ENCODE data around the gene FAM222B. TPM values are rescaled to one million over a fixed set of nuclear protein-coding genes. Genes with fewer than 3 reads are reported as not detected.

The FAM222B gene
- polyA plus RNA-seq, 3 donors from 2014 or later: 2.5 to 13.7 (median 4.9) TPM

- peak; percentile 67 to 73 (median 68) for DNase-seq
- H3K4me3 Mint-ChIP-seq: no peak overlapping the region
- no peaks in the 10 kb centered on the region for H3K9me3 Mint-ChIP-seq
- peaks cover 0 to 4% (median 0%) of the 10 kb centered on the region in 3 donors for H3K27me3 Mint-ChIP-seq (ENCODE audit: low read depth in 3 of 3)
- H3K27ac Mint-ChIP-seq: peak overlapping the region in 3 of 6 donors; percentile 41 to 83 (median 66)
- H3K4me1 Mint-ChIP-seq: peaks cover 3 to 5% of the 10 kb centered on the region in 2 donors
- peaks cover 0 to 13% (median 0%) of the 10 kb centered on the region in 3 donors for H3K36me3 Mint-ChIP-seq
Measured at GRCh38 chr17:28763804-28764266, 78.8 kb downstream of the FAM222B start.

- Mint-ChIP-seq H3K9me3 (no peaks in the 10 kb centered on the region), H3K27ac (peak overlapping the region in 1 of 6 donors; percentile 83), H3K4me1 (peaks cover 3 to 5% of the 10 kb centered on the region in 2 donors), H3K27me3 (ENCODE audit: low read depth in 3 of 3) (peaks cover 0 to 4% (median 0%) of the 10 kb centered on the region in 3 donors), H3K36me3 (peaks cover 0 to 14% (median 0%) of the 10 kb centered on the region in 3 donors), H3K4me3 (no peak overlapping the region)
- DNase-seq: no peak
Measured at GRCh38 chr17:28763137-28763799, 79.3 kb downstream of the FAM222B start.

- Mint-ChIP-seq H3K27me3 (ENCODE audit: low read depth in 3 of 3) (peaks cover 0 to 4% (median 2%) of the 10 kb centered on the region in 3 donors), H3K36me3 (peaks cover 7 to 23% (median 10%) of the 10 kb centered on the region in 3 donors), H3K4me3 (no peak overlapping the region), H3K9me3 (no peaks in the 10 kb centered on the region), H3K27ac (no peak overlapping the region), H3K4me1 (peaks cover 3 to 5% of the 10 kb centered on the region in 2 donors)
- no peak for DNase-seq
Measured at GRCh38 chr17:28760601-28761562, 81.7 kb downstream of the FAM222B start.

GRCh38 chr17:28759256-28759865, 83.2 kb downstream of the FAM222B start:
- H3K27ac Mint-ChIP-seq: peak overlapping the region in 1 of 6 donors; percentile 38
- H3K36me3 Mint-ChIP-seq: peaks cover 7 to 17% (median 10%) of the 10 kb centered on the region in 3 donors
- DNase-seq: no peak
- no peak overlapping the region for H3K4me3 Mint-ChIP-seq
- no peaks in the 10 kb centered on the region for H3K9me3 Mint-ChIP-seq
- H3K4me1 Mint-ChIP-seq: peaks cover 3 to 5% of the 10 kb centered on the region in 2 donors
- peaks cover 0 to 4% (median 2%) of the 10 kb centered on the region in 3 donors for H3K27me3 Mint-ChIP-seq (ENCODE audit: low read depth in 3 of 3)

- H3K36me3 Mint-ChIP-seq: peaks cover 7 to 15% (median 10%) of the 10 kb centered on the region in 3 donors
- peak overlapping the region in 1 of 5 donors; percentile 24 for H3K4me3 Mint-ChIP-seq
- DNase-seq: no peak
- H3K27me3 Mint-ChIP-seq (ENCODE audit: low read depth in 3 of 3): peaks cover 0 to 2% (median 2%) of the 10 kb centered on the region in 3 donors
- H3K27ac Mint-ChIP-seq: no peak overlapping the region
- H3K4me1 Mint-ChIP-seq: peaks cover 0 to under 1% of the 10 kb centered on the region in 2 donors
- no peaks in the 10 kb centered on the region for H3K9me3 Mint-ChIP-seq
Measured at GRCh38 chr17:28758411-28759121, 84.0 kb downstream of the FAM222B start.

GRCh38 chr17:28756049-28756804, 86.4 kb downstream of the FAM222B start:
- peaks cover 0 to 2% (median 2%) of the 10 kb centered on the region in 3 donors for H3K27me3 Mint-ChIP-seq (ENCODE audit: low read depth in 3 of 3)
- no peak for DNase-seq
- peaks cover 7 to 15% (median 10%) of the 10 kb centered on the region in 3 donors for H3K36me3 Mint-ChIP-seq
- no peak overlapping the region for H3K4me3 Mint-ChIP-seq
- H3K4me1 Mint-ChIP-seq: no peaks in the 10 kb centered on the region
- H3K27ac Mint-ChIP-seq: peak overlapping the region in 1 of 6 donors; percentile 30
- H3K9me3 Mint-ChIP-seq: no peaks in the 10 kb centered on the region

- Mint-ChIP-seq H3K4me3 (no peak overlapping the region), H3K27me3 (ENCODE audit: low read depth in 3 of 3) (peaks cover 0 to 2% (median 2%) of the 10 kb centered on the region in 3 donors), H3K36me3 (peaks cover 7 to 15% (median 10%) of the 10 kb centered on the region in 3 donors), H3K27ac (no peak overlapping the region), H3K9me3 (no peaks in the 10 kb centered on the region), H3K4me1 (no peaks in the 10 kb centered on the region)
- DNase-seq: no peak
Measured at GRCh38 chr17:28755486-28755885, 87.1 kb downstream of the FAM222B start.

- Mint-ChIP-seq H3K4me3 (no peak overlapping the region), H3K36me3 (peaks cover 0 to 5% (median 0%) of the 10 kb centered on the region in 3 donors), H3K9me3 (no peaks in the 10 kb centered on the region), H3K27me3 (ENCODE audit: low read depth in 3 of 3) (peaks cover 0 to 2% (median 0%) of the 10 kb centered on the region in 3 donors), H3K27ac (peak overlapping the region in 1 of 6 donors; percentile 53), H3K4me1 (peaks cover 0 to 2% of the 10 kb centered on the region in 2 donors)
- DNase-seq: no peak
Measured at GRCh38 chr17:28751600-28752366, 90.8 kb downstream of the FAM222B start.

GRCh38 chr17:28750178-28751047, 92.2 kb downstream of the FAM222B start:
- Mint-ChIP-seq H3K9me3 (no peaks in the 10 kb centered on the region), H3K27ac (peak overlapping the region in 1 of 6 donors; percentile 29), H3K27me3 (ENCODE audit: low read depth in 3 of 3) (peaks cover 0 to 2% (median 1%) of the 10 kb centered on the region in 3 donors), H3K36me3 (no peaks in the 10 kb centered on the region), H3K4me1 (peaks cover 0 to 11% of the 10 kb centered on the region in 2 donors), H3K4me3 (no peak overlapping the region)
- DNase-seq: peak; percentile 85 to 86 (median 86)

GRCh38 chr17:28749516-28750177, 92.9 kb downstream of the FAM222B start:
- peaks cover 0 to 6% (median 2%) of the 10 kb centered on the region in 3 donors for H3K27me3 Mint-ChIP-seq (ENCODE audit: low read depth in 3 of 3)
- DNase-seq: no peak
- no peaks in the 10 kb centered on the region for H3K36me3 Mint-ChIP-seq
- H3K27ac Mint-ChIP-seq: no peak overlapping the region
- no peaks in the 10 kb centered on the region for H3K9me3 Mint-ChIP-seq
- H3K4me3 Mint-ChIP-seq: no peak overlapping the region
- H3K4me1 Mint-ChIP-seq: peaks cover 6 to 17% of the 10 kb centered on the region in 2 donors
